Hepatocyte (in vitro differentiated cells): ENCODE measurements around the gene PCNT.

ENCODE experiments used
- EZH2 ChIP-seq: fragments of 200-600 bp; sonication (generic); IDR thresholded peaks from 2 replicates; pipeline ENCODE4 v1.6.1; 2016; ENCODE audit warnings: antibody characterized with exemption, mild to moderate bottlenecking, borderline replicate concordance
- TF ChIP-seq, protein P1 (sequence below): fragments of 200-600 bp; sonication (generic); IDR thresholded peaks from 2 replicates; pipeline ENCODE4 v1.5.1; 2016; ENCODE audit warnings: antibody characterized with exemption, mild to moderate bottlenecking; ENCODE audit not compliant: poor library complexity

DNA sequence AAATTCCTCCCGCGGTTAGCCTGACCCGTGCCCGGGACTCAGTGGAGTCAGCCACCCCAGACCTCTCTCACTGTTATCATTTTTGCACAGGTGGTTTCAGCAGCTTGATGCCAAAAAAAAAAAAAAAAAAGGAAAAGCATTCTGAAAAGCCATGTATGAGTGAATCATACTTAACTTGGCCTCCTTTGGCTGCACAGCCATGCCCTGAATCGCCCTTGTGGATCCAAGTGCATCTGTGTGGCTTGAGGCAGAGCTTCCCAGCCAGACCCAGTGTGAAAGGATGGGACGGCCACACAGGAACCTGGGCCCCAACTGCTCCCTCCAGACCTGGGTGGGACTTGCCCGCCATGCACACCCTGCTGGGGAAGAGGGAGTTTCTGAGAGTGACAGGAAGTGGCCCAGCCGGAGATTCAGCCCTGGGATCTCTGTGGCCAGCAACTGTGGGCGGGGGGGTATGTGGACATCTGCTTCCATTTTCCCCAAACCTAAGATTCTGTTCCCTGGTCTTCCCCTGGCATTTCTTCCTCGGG is 29.2 kb upstream of the PCNT start:
- TF ChIP-seq, protein P1, sequence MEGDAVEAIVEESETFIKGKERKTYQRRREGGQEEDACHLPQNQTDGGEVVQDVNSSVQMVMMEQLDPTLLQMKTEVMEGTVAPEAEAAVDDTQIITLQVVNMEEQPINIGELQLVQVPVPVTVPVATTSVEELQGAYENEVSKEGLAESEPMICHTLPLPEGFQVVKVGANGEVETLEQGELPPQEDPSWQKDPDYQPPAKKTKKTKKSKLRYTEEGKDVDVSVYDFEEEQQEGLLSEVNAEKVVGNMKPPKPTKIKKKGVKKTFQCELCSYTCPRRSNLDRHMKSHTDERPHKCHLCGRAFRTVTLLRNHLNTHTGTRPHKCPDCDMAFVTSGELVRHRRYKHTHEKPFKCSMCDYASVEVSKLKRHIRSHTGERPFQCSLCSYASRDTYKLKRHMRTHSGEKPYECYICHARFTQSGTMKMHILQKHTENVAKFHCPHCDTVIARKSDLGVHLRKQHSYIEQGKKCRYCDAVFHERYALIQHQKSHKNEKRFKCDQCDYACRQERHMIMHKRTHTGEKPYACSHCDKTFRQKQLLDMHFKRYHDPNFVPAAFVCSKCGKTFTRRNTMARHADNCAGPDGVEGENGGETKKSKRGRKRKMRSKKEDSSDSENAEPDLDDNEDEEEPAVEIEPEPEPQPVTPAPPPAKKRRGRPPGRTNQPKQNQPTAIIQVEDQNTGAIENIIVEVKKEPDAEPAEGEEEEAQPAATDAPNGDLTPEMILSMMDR: no peak
- TF ChIP-seq EZH2: no peak
